HepG2 (cell line): ENCODE results near the gene NDUFB5. TPM values are rescaled to one million over a fixed set of nuclear protein-coding genes. Genes with fewer than 3 reads are reported as not detected.

Experiments used
- ATAC-seq: fragments of 200-7000 bp; cut with Tn5 transposase; 3 replicates; pipeline ENCODE4 v1.9.1; 2020; ENCODE audit warnings: mild to moderate bottlenecking, moderate library complexity
- BruUV-seq: library from RNA; stranded (reverse); fragments of 400-500 nt; replicated peaks from 2 replicates; lab custom pipeline; 2021; lab: Mats Ljungman, UMichigan
- CTCF ChIA-PET: fragments of 300-600 bp; formaldehyde crosslinking; extraction: SDS; loops from one replicate; lab custom pipeline; 2021; ENCODE audit warnings: low total read pairs, inconsistent platforms, low intra/inter-chr PET ratio; lab: Yijun Ruan, JAX
- POLR2A ChIA-PET: fragments of 350-600 bp; sonication (Branson Sonifier 250); formaldehyde crosslinking; loops from one replicate; lab custom pipeline; 2020; ENCODE audit warnings: antibody characterized with exemption, inconsistent platforms; lab: Yijun Ruan, JAX
- DNase-seq: peaks from one replicate; pipeline ENCODE4 v3.0.0-alpha.2; 2015; ENCODE audit warnings: low spot score
- FAIRE-seq: peaks from 3 replicates; lab custom pipeline; 2011; peaks lifted over from hg19 to GRCh38; lab: Jason Lieb, UNC
- H2AFZ ChIP-seq: one replicate; pipeline ENCODE4 v1.6.1; 2011; ENCODE audit warnings: low read length, inconsistent platforms
- H3K27ac ChIP-seq: fragments of 300-600 bp; 3 replicates; pipeline ENCODE4 v1.8.0; 2011; ENCODE audit warnings: mixed run types, mild to moderate bottlenecking, mixed read lengths, low read length, inconsistent platforms; ENCODE audit not compliant: insufficient read depth; ENCODE audit errors: extremely low read length
- H3K27me3 ChIP-seq, 2 experiments: fragments of 200-600 bp in 1 of 2; 2 replicates in 1 of 2; 3 replicates in 1 of 2; pipeline versions ENCODE4 v1.6.0 to v1.8.0; 2011; ENCODE audit warnings: low read length in 2 of 2, mild to moderate bottlenecking in 2 of 2, moderate library complexity in 2 of 2, inconsistent platforms in 1 of 2; ENCODE audit not compliant: insufficient read depth in 2 of 2, control insufficient read depth in 1 of 2
- H3K36me3 ChIP-seq, 2 experiments: fragments of 200-600 bp in 1 of 2; replicated peaks in 1 of 2; 2 replicates in 1 of 2; 3 replicates in 1 of 2; pipeline versions ENCODE4 v1.5.1 to v1.8.0; 2011; ENCODE audit warnings: low read length in 2 of 2, inconsistent platforms in 1 of 2; ENCODE audit not compliant: insufficient read depth in 2 of 2, control insufficient read depth in 1 of 2
- H3K4me1 ChIP-seq: 2 replicates; pipeline ENCODE4 v1.5.1; 2012; ENCODE audit warnings: low read length, inconsistent platforms; ENCODE audit not compliant: insufficient read depth
- H3K4me2 ChIP-seq: 2 replicates; pipeline ENCODE4 v1.6.0; 2011; ENCODE audit warnings: low read depth, low read length, inconsistent platforms
- H3K4me3 ChIP-seq, 3 experiments: fragments of 200-600 bp in 1 of 3; sonication (generic), shearing (Covaris generic) in 1 of 3; replicated peaks in 1 of 3; 2 replicates each; pipeline ENCODE4 v1.5.1; 2011 to 2016; ENCODE audit warnings: low read length in 3 of 3, inconsistent platforms in 2 of 3, low read depth in 2 of 3, mild to moderate bottlenecking in 2 of 3, control low read depth in 1 of 3, mixed read lengths in 1 of 3; ENCODE audit not compliant: insufficient read depth in 1 of 3
- H3K79me2 ChIP-seq: one replicate; pipeline ENCODE4 v1.6.1; 2011; ENCODE audit warnings: low read length, inconsistent platforms; ENCODE audit not compliant: insufficient read depth
- H3K9ac ChIP-seq: 2 replicates; pipeline ENCODE4 v1.6.0; 2011; ENCODE audit warnings: mild to moderate bottlenecking, low read depth, low read length, inconsistent platforms; ENCODE audit not compliant: insufficient read depth
- H3K9me3 ChIP-seq: 2 replicates; pipeline ENCODE4 v1.5.1; 2012; ENCODE audit warnings: mild to moderate bottlenecking, low read length
- H4K20me1 ChIP-seq: 2 replicates; pipeline ENCODE4 v1.6.0; 2011; ENCODE audit warnings: inconsistent platforms, mild to moderate bottlenecking, low read length, moderate library complexity; ENCODE audit not compliant: insufficient read depth
- ELF4 ChIP-seq: sonication (generic); formaldehyde crosslinking; IDR thresholded peaks from 2 replicates; pipeline ENCODE4 v1.5.0; 2020; ENCODE audit warnings: missing genetic modification reagents, mild to moderate bottlenecking, moderate library complexity, borderline replicate concordance
- KLF16 ChIP-seq, 2 experiments: sonication (generic) in 1 of 2; formaldehyde crosslinking in 1 of 2; IDR thresholded peaks; 2 replicates each; pipeline versions ENCODE4 v1.6.1 to v1.8.0; 2016 to 2023; ENCODE audit warnings: missing genetic modification reagents in 2 of 2, missing compliant biosample characterization in 1 of 2
- PRPF4 ChIP-seq: fragments of 200-400 bp; formaldehyde crosslinking; IDR thresholded peaks from 2 replicates; pipeline ENCODE4 v1.6.1; 2016; ENCODE audit warnings: low read length, low read depth; ENCODE audit not compliant: poor library complexity, severe bottlenecking
- RBAK ChIP-seq: sonication (generic); formaldehyde crosslinking; IDR thresholded peaks from 2 replicates; pipeline ENCODE4 v1.5.1; 2020; ENCODE audit warnings: mild to moderate bottlenecking, missing genetic modification reagents
- ZNF12 ChIP-seq: sonication (generic); formaldehyde crosslinking; IDR thresholded peaks from 2 replicates; pipeline ENCODE4 v1.5.0; 2020; ENCODE audit warnings: missing genetic modification reagents
- ZNF121 ChIP-seq: sonication (generic); formaldehyde crosslinking; IDR thresholded peaks from 2 replicates; pipeline ENCODE4 v1.5.0; 2020; ENCODE audit warnings: mild to moderate bottlenecking, missing genetic modification reagents
- ZNF841 ChIP-seq: sonication (generic); formaldehyde crosslinking; IDR thresholded peaks from 2 replicates; pipeline ENCODE4 v1.8.1; 2023; ENCODE audit warnings: missing genetic modification reagents, borderline replicate concordance
- WGBS: methylation state at CpG from one replicate; pipeline ENCODE4 v1.1.6; 2017; ENCODE audit warnings: low lambda C conversion rate; 5-methylcytosine and 5-hydroxymethylcytosine counted together
- in situ Hi-C: cut with HindIII; loops from 2 replicates; pipeline ENCODE4 v1.10.0; 2017; ENCODE audit warnings: low pct_unique_long_range_greater_than_20kb; ENCODE audit not compliant: extremely low pct_ligation_motif_present
- intact Hi-C: fragments of 100-400 bp; cut with micrococcal nuclease; formaldehyde crosslinking; loops from one replicate; pipeline ENCODE4 v1.10.0; 2022; ENCODE audit not compliant: unreplicated experiment
- polyA plus RNA-seq, 8 experiments: library from polyadenylated mRNA; depleted of rRNA in 3 of 8; stranded (reverse) in 7 of 8; unstranded in 1 of 8; fragments of >200 nt; fragmentation: Illumina TruSeq in 4 of 8; extraction: Trizol in 4 of 8; gene quantifications; 2 replicates each; pipeline versions ENCODE4 v1.2.1 to v1.2.3, GENCODE V29; 2011 to 2016; ENCODE audit warnings: low read depth in 4 of 8, missing spikeins in 1 of 8, mixed read lengths in 1 of 8; ENCODE audit not compliant: insufficient read depth in 1 of 8
- total RNA-seq, 5 experiments: library from RNA; depleted of rRNA; stranded (reverse); fragments of >200 nt; fragmentation: Illumina TruSeq; extraction: Trizol; gene quantifications; 2 replicates each; pipeline ENCODE4 v1.2.3, GENCODE V29; 2016; ENCODE audit warnings: low read depth in 1 of 5
- TF ChIP-seq, protein P1 (sequence below): sonication (generic); formaldehyde crosslinking; IDR thresholded peaks from 2 replicates; pipeline ENCODE4 v1.4.0; 2020; ENCODE audit warnings: missing genetic modification reagents, borderline replicate concordance
- TF ChIP-seq, protein P2 (sequence below): sonication (generic); formaldehyde crosslinking; IDR thresholded peaks from 2 replicates; pipeline ENCODE4 v1.5.1; 2020; ENCODE audit warnings: missing genetic modification reagents, mild to moderate bottlenecking, borderline replicate concordance
- TF ChIP-seq, protein P3 (sequence below): sonication (generic); formaldehyde crosslinking; IDR thresholded peaks from 2 replicates; pipeline ENCODE4 v1.5.0; 2020; ENCODE audit warnings: mild to moderate bottlenecking, missing genetic modification reagents

NDUFB5 gene
- total and polyA plus RNA-seq, 2 of the 13 experiments (the other 11 are each of a cell fraction or from before 2014, with no cell fraction given): 43.3 to 120 TPM

DNA sequence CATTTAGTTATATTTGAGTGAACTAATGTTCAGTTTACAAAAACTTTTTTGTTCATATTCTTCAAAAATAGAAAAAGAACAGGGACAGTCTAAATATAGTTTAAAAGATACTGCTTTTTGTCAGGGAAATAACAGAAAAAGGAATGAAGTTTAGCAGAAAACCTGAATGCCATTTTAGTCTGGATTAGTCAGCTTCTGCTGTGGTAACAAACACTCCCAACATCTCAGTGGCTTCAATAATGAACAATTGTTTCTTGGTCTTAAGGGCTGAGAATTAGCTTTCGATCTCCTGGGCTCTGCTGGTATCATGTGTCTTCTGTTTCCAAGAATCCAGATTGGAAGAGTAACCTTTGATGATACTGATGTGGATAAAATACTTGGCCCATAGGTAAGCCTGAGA is 35.9 kb downstream of the NDUFB5 start (continued):
- TF ChIP-seq, protein P1, sequence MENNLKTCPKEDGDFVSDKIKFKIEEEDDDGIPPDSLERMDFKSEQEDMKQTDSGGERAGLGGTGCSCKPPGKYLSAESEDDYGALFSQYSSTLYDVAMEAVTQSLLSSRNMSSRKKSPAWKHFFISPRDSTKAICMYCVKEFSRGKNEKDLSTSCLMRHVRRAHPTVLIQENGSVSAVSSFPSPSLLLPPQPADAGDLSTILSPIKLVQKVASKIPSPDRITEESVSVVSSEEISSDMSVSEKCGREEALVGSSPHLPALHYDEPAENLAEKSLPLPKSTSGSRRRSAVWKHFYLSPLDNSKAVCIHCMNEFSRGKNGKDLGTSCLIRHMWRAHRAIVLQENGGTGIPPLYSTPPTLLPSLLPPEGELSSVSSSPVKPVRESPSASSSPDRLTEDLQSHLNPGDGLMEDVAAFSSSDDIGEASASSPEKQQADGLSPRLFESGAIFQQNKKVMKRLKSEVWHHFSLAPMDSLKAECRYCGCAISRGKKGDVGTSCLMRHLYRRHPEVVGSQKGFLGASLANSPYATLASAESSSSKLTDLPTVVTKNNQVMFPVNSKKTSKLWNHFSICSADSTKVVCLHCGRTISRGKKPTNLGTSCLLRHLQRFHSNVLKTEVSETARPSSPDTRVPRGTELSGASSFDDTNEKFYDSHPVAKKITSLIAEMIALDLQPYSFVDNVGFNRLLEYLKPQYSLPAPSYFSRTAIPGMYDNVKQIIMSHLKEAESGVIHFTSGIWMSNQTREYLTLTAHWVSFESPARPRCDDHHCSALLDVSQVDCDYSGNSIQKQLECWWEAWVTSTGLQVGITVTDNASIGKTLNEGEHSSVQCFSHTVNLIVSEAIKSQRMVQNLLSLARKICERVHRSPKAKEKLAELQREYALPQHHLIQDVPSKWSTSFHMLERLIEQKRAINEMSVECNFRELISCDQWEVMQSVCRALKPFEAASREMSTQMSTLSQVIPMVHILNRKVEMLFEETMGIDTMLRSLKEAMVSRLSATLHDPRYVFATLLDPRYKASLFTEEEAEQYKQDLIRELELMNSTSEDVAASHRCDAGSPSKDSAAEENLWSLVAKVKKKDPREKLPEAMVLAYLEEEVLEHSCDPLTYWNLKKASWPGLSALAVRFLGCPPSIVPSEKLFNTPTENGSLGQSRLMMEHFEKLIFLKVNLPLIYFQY (CRISPR knock-in tag): no peak
- TF ChIP-seq ZNF841 (CRISPR knock-in tag): no peak
- peak; percentile 59; the same call in 1 of the 2 replicates for TF ChIP-seq RBAK (CRISPR knock-in tag)
- peak; percentile 97 for TF ChIP-seq ZNF12 (CRISPR knock-in tag)

DNA sequence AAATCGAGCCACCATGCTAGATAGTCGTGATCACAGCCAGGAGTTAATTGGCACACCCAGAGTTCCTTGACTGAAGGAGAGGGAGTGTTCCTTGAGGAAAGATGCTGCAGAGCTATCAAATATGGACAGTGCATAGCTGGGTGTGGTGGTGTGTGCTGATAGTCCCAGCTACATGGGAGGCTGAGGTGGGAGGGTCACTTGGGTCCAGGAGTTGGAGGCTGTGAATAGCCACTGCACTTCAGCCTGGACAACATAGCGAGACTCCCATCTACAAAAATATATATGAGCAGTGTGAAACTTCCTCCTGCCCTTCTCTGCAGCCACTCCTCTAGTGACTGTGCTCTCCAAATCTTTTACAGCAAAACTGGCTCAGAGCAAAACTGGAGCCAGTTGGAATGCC is 38.3 kb downstream of the NDUFB5 start:
- WGBS: 67% methylated on average over 2 of the region's 3 CpGs

More for the DNA sequence above, 38.3 kb downstream of the NDUFB5 start:
- peaks cover 32% of the 10 kb centered on the region for H3K4me1 ChIP-seq
- no peak for DNase-seq
- POLR2A ChIA-PET: interaction anchor here (1.8 to 2.6 kb wide), 3 partner anchors 10 to 97 kb away, joined by 10 to 30 read pairs (median 22); partner anchors contain the start of genes MRPL47, NDUFB5 and USP13
- peak overlapping the region; percentile 4 for H2AFZ ChIP-seq
- no peaks in the 10 kb centered on the region for H4K20me1 ChIP-seq
- peak overlapping the region; percentile 88 for H3K27ac ChIP-seq
- H3K9me3 ChIP-seq: no peaks in the 10 kb centered on the region
- no peaks in the 10 kb centered on the region for H3K79me2 ChIP-seq
- no peak for ATAC-seq
- TF ChIP-seq PRPF4 (no peak), ZNF121 (CRISPR knock-in tag) (peak; percentile 95), ELF4 (CRISPR knock-in tag) (no peak), KLF16 (CRISPR knock-in tag; IDR thresholded peaks at IDR 0.05) (no peak)
- TF ChIP-seq, protein P2, sequence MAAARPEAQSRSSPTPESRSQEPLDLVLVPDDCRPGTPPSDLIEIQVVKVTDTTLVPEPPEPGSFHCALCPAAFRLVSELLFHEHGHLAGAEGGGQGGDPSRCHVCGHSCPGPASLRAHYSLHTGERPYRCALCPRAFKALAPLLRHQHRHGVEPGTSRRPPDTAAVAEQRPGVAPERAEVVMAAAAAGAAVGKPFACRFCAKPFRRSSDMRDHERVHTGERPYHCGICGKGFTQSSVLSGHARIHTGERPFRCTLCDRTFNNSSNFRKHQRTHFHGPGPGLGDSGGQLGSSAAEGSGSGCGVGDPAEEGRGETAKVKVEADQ (CRISPR knock-in tag): no peak
- TF ChIP-seq, protein P3, sequence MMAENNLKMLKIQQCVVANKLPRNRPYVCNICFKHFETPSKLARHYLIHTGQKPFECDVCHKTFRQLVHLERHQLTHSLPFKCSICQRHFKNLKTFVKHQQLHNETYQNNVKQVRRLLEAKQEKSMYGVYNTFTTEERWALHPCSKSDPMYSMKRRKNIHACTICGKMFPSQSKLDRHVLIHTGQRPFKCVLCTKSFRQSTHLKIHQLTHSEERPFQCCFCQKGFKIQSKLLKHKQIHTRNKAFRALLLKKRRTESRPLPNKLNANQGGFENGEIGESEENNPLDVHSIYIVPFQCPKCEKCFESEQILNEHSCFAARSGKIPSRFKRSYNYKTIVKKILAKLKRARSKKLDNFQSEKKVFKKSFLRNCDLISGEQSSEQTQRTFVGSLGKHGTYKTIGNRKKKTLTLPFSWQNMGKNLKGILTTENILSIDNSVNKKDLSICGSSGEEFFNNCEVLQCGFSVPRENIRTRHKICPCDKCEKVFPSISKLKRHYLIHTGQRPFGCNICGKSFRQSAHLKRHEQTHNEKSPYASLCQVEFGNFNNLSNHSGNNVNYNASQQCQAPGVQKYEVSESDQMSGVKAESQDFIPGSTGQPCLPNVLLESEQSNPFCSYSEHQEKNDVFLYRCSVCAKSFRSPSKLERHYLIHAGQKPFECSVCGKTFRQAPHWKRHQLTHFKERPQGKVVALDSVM (CRISPR knock-in tag): peak; percentile 79; the same call in 1 of the 2 replicates
- BruUV-seq: no TSS peak
- peak overlapping the region; percentile 77; the same call in 1 of the 2 replicates for H3K4me2 ChIP-seq
- FAIRE-seq: no peak
- H3K9ac ChIP-seq: no peak overlapping the region
- CTCF ChIA-PET: no interaction called here
- no peaks in the 10 kb centered on the region for H3K36me3 ChIP-seq
- intact Hi-C loops: loop anchor here (10.0 kb wide), 1 partner anchor 318 kb away; the partner anchor contains the start of gene ZNF639
- in situ Hi-C loops: no loop called here
- no peaks in the 10 kb centered on the region; a peak in 1 of 5 replicates for H3K27me3 ChIP-seq
- H3K4me3 ChIP-seq: no peak overlapping the region
